Mucosa of descending colon (tissue), 3 donors: ENCODE data around the gene VASH2. TPM values are rescaled to one million over a fixed set of nuclear protein-coding genes. Genes with fewer than 3 reads are reported as not detected.

Source experiments
- ATAC-seq: fragments of 200-7000 bp; cut with Tn5 transposase; one replicate; pipeline ENCODE4 v1.9.1; 2020; ENCODE audit warnings: mild to moderate bottlenecking, moderate library complexity
- DNase-seq, 3 donors: peaks; one replicate each; pipeline ENCODE4 v3.0.0-alpha.2; 2020
- H3K36me3 ChIP-seq: fragments of 200-600 bp; one replicate; pipeline ENCODE4 v1.8.0; 2021; ENCODE audit warnings: low read depth, mild to moderate bottlenecking
- H3K4me1 ChIP-seq: fragments of 200-600 bp; one replicate; pipeline ENCODE4 v1.8.0; 2021; ENCODE audit warnings: low read depth, mild to moderate bottlenecking
- H3K4me3 ChIP-seq: fragments of 200-600 bp; one replicate; pipeline ENCODE4 v1.8.0; 2021; ENCODE audit warnings: mild to moderate bottlenecking
- H3K9me3 ChIP-seq: fragments of 200-600 bp; one replicate; pipeline ENCODE4 v1.8.0; 2021; ENCODE audit warnings: mild to moderate bottlenecking
- CTCF ChIP-seq: fragments of 200-600 bp; IDR thresholded peaks from one replicate; pipeline ENCODE4 v1.8.0; 2022; ENCODE audit warnings: antibody characterized with exemption, mild to moderate bottlenecking
- intact Hi-C, 2 donors: fragments of 100-400 bp; cut with DNase I in 1 of 2; cut with micrococcal nuclease in 1 of 2; formaldehyde crosslinking; loops; one replicate each; pipeline versions ENCODE4 v1.11.0 to v1.11.1; 2022; cut with DNase I, micrococcal nuclease
- total RNA-seq, 3 donors: library from RNA; stranded (reverse); fragmentation: NEBNext Ultra II Directional in 2 of 3; extraction: Animal tissue kit (Norgen Biotek cat#: 25700) in 2 of 3; gene quantifications; one replicate each; pipeline versions ENCODE4 v1.2.1 to v1.2.4, GENCODE V29; 2021 to 2023
- donor health status: DM: no; HTN: no; CAD: no; lungs with moderate emphysema.
- donor health status: DM: no; HTN: no; CAD: no.
- donor health status: DM: no; HTN: yes; CAD: no.

Gene VASH2
- total RNA-seq, 3 donors from 2014 or later = 0.25 to 0.78 (median 0.41) TPM

- Histone ChIP-seq H3K36me3 (no peaks in the 10 kb centered on the region), H3K4me3 (no peak overlapping the region), H3K4me1 (no peaks in the 10 kb centered on the region), H3K9me3 (no peaks in the 10 kb centered on the region)
- no peak for ATAC-seq
- DNase-seq = no peak
- intact Hi-C loops = no loop called here
- no peak for TF ChIP-seq CTCF
These were observed 25.0 kb downstream of the VASH2 start for GRCh38 chr1:212975111-212975918.

GRCh38 chr1:212976586-212976985, 26.2 kb downstream of the VASH2 start:
- Histone ChIP-seq H3K4me3 (no peak overlapping the region), H3K9me3 (no peaks in the 10 kb centered on the region), H3K36me3 (no peaks in the 10 kb centered on the region), H3K4me1 (no peaks in the 10 kb centered on the region)
- DNase-seq (no peak), ATAC-seq (no peak)
- TF ChIP-seq CTCF = no peak
- intact Hi-C loops = no loop called here

- Histone ChIP-seq H3K4me1 (no peaks in the 10 kb centered on the region), H3K9me3 (no peaks in the 10 kb centered on the region), H3K36me3 (no peaks in the 10 kb centered on the region), H3K4me3 (no peak overlapping the region)
- intact Hi-C loops = no loop called here
- no peak for DNase-seq
- ATAC-seq = no peak
- no peak for TF ChIP-seq CTCF
These were observed 27.7 kb downstream of the VASH2 start for GRCh38 chr1:212977781-212978645.

DNA sequence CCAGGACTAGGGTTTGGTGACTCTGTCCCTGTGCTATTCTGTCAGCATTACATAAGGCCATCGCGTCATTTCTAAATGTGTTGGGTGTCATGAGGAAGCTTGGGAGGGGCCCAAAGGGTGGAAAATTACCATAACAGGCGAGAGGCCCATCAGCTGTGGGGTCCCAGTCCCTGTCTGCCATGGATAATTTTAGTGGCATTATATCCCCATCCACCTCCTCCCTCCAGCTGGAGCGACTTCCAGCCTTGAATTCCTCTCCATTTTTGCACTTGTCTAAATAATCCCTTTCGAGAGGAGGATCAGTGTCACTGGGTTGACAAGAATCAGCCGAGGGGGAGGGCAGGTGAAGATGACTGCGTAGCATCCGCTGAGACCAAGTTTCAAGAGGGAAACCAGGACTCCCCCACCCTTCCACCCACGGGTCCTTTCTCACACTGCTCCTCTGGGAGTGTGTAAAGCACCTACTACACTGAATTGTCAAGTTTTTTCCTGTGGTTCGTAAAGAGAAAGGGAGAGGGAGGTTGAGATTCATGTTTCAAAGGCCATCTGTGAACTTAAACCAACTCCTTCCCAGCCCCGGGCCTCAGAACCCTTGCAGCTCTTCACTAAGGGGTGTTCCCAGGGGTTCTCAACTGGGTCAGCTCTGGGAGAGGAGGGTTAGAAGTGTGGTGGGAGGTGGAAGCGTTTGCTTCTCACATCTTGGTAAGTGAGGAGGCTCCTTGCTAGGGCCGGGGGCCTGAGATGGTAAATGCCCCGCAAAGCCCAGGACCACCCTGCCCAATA, 29.2 kb downstream of the VASH2 start:
- intact Hi-C loops = no loop called here
- ATAC-seq = no peak
- H3K9me3 ChIP-seq = no peaks in the 10 kb centered on the region
- TF ChIP-seq CTCF = no peak
- H3K4me3 ChIP-seq = no peak overlapping the region
- H3K36me3 ChIP-seq = no peaks in the 10 kb centered on the region
- no peak for DNase-seq
- H3K4me1 ChIP-seq = no peaks in the 10 kb centered on the region

GRCh38 chr1:212980123-212980785, 29.9 kb downstream of the VASH2 start:
- H3K36me3 ChIP-seq = no peaks in the 10 kb centered on the region
- ATAC-seq = no peak
- intact Hi-C loops = no loop called here
- H3K4me1 ChIP-seq = no peaks in the 10 kb centered on the region
- no peak for TF ChIP-seq CTCF
- no peaks in the 10 kb centered on the region for H3K9me3 ChIP-seq
- no peak overlapping the region for H3K4me3 ChIP-seq
- DNase-seq = no peak
